HG03175 (cell line): Measurements from ENCODE around the gene NCKAP5.
A peak's percentile ranks its signal among the peaks of the same experiment; 100 is the strongest.

Source experiments
- ATAC-seq: cut with Tn5 transposase; IDR thresholded peaks from one replicate; pipeline ENCODE4 v1.9.1; 2021; ENCODE audit warnings: mild to moderate bottlenecking, moderate library complexity; ENCODE audit not compliant: unreplicated experiment

The NCKAP5 gene

GRCh38 chr2:133062931-133063665 is 505.2 kb downstream of the NCKAP5 start:
- ATAC-seq, result no peak

GRCh38 chr2:133061874-133062593 is 506.2 kb downstream of the NCKAP5 start:
- ATAC-seq, result no peak

DNA sequence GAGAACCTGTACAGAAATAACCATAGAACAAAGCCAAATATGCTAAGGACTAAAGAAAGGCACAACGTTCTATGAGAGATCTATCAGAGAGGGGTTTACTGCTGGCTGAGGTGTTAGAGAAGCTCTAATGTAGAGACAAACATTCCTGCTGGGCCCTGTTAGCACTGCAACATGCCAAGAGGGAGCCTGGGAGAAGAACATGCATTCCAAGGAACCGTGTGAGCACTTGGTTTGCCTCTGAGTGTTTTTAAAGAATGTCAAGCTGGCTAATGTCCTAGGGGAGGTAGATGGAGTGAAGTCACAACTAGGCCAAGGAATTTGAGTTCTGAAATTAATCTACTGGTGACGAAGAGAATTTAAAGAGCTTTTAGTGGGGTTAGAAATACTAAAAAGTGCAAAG is 514.0 kb downstream of the NCKAP5 start:
- no peak for ATAC-seq

- ATAC-seq, result no peak
Observed at GRCh38 chr2:133053541-133053940, 514.7 kb downstream of the NCKAP5 start.

GRCh38 chr2:133045787-133046186 is 522.5 kb downstream of the NCKAP5 start:
- no peak for ATAC-seq

DNA sequence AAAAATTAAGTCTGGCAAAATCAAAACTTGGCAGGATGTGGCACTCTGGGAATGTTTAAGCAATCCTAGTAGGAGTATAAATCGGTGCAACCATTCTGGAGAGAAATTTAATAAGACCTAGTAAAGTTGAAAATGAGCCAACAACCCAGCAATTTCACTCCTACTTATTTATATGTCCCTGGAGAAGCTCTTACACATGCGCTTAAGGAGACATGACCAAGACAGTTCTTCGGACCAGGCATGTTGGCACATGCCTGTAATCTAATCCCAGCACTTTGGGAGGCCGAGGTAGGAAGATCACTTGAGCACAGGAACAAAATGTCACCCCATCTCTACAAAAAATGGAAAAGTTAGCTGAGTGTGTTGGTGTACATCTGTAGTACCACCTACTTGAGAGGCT is 523.7 kb downstream of the NCKAP5 start:
- no peak for ATAC-seq

DNA sequence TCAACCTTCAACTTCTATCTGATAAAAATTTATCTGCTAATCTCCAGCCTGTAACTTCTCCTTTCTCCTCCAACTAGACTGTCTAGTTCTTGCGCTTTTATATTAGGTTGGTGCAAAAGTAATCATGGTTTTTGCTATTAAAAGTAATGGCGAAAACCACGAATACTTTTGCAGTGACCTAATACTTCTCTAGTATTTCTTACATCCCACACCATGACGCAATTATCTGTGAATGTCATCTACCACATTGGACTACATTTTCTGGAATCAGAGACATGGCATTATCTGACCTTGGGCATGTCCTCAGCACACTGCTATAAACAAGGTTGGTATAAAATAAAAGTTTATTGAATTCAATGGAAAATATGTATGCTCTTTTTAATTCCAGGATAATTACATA is 528.1 kb downstream of the NCKAP5 start:
- no peak for ATAC-seq

DNA sequence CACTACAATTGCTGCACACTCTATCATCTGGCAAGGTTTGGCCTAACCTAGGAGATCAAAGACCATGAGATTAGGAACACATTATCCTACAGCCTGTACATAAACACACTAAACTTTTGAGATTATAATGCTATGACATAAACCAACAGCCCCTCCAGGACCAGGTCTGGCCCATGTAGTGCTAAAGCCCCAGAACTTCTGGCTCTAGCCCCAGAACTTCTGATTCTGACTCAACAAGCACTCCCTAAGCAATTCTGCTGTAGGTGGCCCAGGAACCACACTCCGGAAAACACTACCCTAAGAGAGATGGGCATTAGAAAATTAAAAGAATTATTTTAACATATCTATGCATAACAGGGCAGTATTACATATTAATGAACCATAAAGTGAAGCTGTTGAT is 528.7 kb downstream of the NCKAP5 start:
- no peak for ATAC-seq

DNA sequence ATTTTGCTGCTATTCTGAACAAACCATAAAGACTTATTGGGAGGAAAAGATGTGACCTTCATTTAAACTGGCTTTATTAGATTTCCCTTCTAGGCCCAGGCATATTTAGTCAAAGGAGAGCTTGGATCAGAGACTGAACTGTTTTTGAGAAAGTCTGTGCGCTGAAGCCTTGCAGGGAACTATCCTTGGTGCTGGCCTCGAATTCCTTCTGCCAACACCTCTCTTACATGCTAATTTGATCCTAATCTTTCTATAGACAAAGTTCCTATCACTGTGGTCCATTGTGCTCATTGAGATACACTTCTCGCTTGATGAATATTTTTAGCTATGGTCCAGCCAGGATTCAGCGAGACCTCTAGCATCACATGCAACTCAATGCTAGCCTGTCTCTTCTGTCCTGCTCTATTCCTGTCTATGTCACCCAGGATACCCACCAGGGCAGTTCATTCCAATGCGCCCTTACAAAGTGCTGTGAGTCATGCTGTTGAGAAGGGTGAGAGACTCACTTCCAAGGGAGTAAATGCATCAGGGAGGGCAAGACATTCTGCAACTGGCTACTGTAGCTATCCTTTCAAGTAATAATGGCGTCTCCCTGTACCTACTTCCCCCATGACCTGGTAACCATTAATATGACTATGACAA is 541.6 kb downstream of the NCKAP5 start:
- no peak for ATAC-seq

- no peak for ATAC-seq
Observed at GRCh38 chr2:133025004-133025403, 543.3 kb downstream of the NCKAP5 start.

GRCh38 chr2:133012847-133013734 is 555.2 kb downstream of the NCKAP5 start:
- ATAC-seq, result no peak

GRCh38 chr2:133004623-133005022 is 563.6 kb downstream of the NCKAP5 start:
- no peak for ATAC-seq

DNA sequence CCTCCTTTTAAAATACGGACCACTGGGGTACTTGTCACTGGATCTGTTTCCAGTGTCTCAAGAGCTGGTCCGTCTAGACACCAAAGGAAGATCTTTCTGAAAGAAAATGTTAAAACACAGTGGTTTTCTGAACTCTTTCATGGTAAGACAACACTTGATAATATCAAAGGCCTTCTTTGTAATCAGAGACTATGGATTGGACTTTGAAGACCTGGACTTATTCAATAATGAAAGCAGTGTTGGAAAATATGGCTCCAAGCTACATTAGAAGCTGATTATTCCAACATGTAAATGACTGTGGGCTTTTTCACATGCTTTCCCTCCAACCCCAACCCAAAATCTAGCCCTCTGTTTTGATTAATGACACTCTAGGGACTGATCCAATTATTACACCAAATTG is 568.8 kb downstream of the NCKAP5 start:
- ATAC-seq, result no peak

- ATAC-seq, result no peak
Observed at GRCh38 chr2:132998221-132998620, 570.0 kb downstream of the NCKAP5 start.

DNA sequence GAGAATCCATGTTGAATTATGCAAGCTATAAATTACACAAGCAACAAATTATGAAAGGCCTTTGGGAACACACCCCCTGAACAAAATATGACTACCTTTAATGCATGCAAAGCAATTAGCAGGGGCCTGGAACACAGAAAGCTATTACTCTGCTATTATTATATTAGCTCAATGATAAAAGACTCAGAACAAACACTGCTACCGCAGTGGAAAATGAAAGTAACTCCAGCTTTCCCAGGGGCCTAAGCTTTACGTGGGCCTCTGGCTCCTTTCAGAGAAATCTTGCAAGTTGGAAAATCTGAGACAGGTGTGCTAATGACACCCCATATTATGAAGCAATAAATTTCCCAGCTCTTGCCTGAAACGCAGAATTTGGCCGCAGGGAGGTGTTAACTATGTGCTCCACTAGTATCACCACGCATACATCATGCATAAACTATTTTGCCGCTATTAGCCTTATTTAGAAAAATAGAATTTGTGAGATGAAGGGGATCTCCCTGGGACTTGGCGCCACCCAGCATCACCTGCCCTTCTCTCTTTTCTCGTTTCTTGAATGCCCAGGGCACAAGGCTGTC is 576.7 kb downstream of the NCKAP5 start:
- no peak for ATAC-seq

GRCh38 chr2:132984731-132985130 is 583.5 kb downstream of the NCKAP5 start:
- no peak for ATAC-seq

DNA sequence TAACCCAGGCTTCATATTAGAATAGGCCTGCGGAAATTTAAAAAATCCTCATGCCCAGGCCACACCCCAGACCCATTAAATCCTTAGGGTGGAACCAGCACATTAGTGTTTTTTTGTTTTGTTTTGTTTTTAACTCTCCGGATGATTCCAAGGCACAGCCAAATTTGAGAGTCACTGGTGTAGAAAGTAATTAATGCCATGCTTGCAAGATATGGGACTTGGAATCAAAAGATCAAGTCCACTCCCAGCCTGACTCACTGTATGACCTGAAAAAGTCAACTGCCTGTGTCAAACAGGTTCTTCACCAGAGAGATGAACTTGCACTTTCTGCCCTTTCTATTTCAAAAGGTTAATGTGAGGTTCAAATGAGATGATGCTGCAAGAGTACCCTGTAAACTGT is 588.0 kb downstream of the NCKAP5 start:
- no peak for ATAC-seq

- ATAC-seq, result peak; percentile 74
Observed at GRCh38 chr2:132979339-132980093, 588.7 kb downstream of the NCKAP5 start.

- ATAC-seq, result no peak
Observed at GRCh38 chr2:132978840-132979239, 589.4 kb downstream of the NCKAP5 start.
